Pons (tissue), 1 donor: ENCODE results near the gene ADAD2.

Experiments
- DNase-seq: peaks from one replicate; pipeline ENCODE4 v3.0.0-alpha.2; 2016; ENCODE audit warnings: low spot score

Gene ADAD2

GRCh38 chr16:84176192-84177053, 14.5 kb upstream of the ADAD2 start:
- no peak for DNase-seq

- no peak for DNase-seq
Observed at GRCh38 chr16:84177741-84178073, 13.2 kb upstream of the ADAD2 start.

- no peak for DNase-seq
Observed at GRCh38 chr16:84178146-84178765, 12.7 kb upstream of the ADAD2 start.

- DNase-seq, result no peak
Observed at GRCh38 chr16:84178892-84179611, 11.9 kb upstream of the ADAD2 start.

- no peak for DNase-seq
Observed at GRCh38 chr16:84179612-84180320, 11.2 kb upstream of the ADAD2 start.

GRCh38 chr16:84180519-84181140, 10.3 kb upstream of the ADAD2 start:
- DNase-seq, result no peak

- DNase-seq, result no peak
Observed at GRCh38 chr16:84181144-84181915, 9.6 kb upstream of the ADAD2 start.

- no peak for DNase-seq
Observed at GRCh38 chr16:84182104-84182503, 8.9 kb upstream of the ADAD2 start.

GRCh38 chr16:84182680-84183571, 8.0 kb upstream of the ADAD2 start:
- no peak for DNase-seq

- DNase-seq, result no peak
Observed at GRCh38 chr16:84183572-84183875, 7.4 kb upstream of the ADAD2 start.

- peak; percentile 17 for DNase-seq
Observed at GRCh38 chr16:84183911-84184591, 6.9 kb upstream of the ADAD2 start.

- no peak for DNase-seq
Observed at GRCh38 chr16:84184775-84185174, 6.2 kb upstream of the ADAD2 start.

- DNase-seq, result peak; percentile 95
Observed at GRCh38 chr16:84186685-84187437, 4.1 kb upstream of the ADAD2 start, which contains the start of gene TAF1C. Gene TAF1C, minus strand, starts transcription at chr16:84187057. Its CDS starts 2,069 bp downstream, at chr16:84184988.

- DNase-seq, result no peak
Observed at GRCh38 chr16:84191466-84191865, 509 bp downstream of the ADAD2 start.

- DNase-seq, result no peak
Observed at GRCh38 chr16:84193480-84193879, 2.5 kb downstream of the ADAD2 start.

- DNase-seq, result no peak
Observed at GRCh38 chr16:84194018-84194417, 3.1 kb downstream of the ADAD2 start.

- DNase-seq, result no peak
Observed at GRCh38 chr16:84194470-84195200, 3.7 kb downstream of the ADAD2 start.
